HEK293 (cell line): ENCODE measurements around the gene FRMD4A.

Experiments used
- CTCF ChIA-PET: fragments of 350-600 bp; formaldehyde crosslinking; extraction: SDS; loops from one replicate; lab custom pipeline; 2021; ENCODE audit warnings: antibody characterized with exemption; lab: Yijun Ruan, JAX
- POLR2A ChIA-PET: fragments of 300-600 bp; formaldehyde crosslinking; extraction: SDS; loops from one replicate; lab custom pipeline; 2020; ENCODE audit warnings: antibody characterized with exemption, inconsistent platforms; lab: Yijun Ruan, JAX
- H3K27ac ChIP-seq: fragments of 200-500 bp; sonication (Bioruptor generic); 2 replicates; pipeline ENCODE4 v1.5.1; 2014; ENCODE audit warnings: low read depth, low read length, control low read depth, inconsistent platforms; ENCODE audit errors: extremely low read depth
- H3K36me3 ChIP-seq, 2 experiments: fragments of 200-500 bp in 1 of 2; sonication (Bioruptor generic) in 1 of 2; 1 replicate in 1 of 2; 2 replicates in 1 of 2; pipeline ENCODE4 v1.5.1; 2014 to 2017; ENCODE audit warnings: inconsistent platforms in 2 of 2, low read length in 2 of 2; ENCODE audit not compliant: control insufficient read depth in 2 of 2, insufficient read depth in 1 of 2
- H3K4me1 ChIP-seq: fragments of 200-500 bp; sonication (Bioruptor generic); 2 replicates; pipeline ENCODE4 v1.5.1; 2014; ENCODE audit warnings: mild to moderate bottlenecking, low read length, inconsistent platforms; ENCODE audit not compliant: control insufficient read depth, insufficient read depth
- H3K4me3 ChIP-seq: 2 replicates; pipeline ENCODE4 v1.5.1; 2011; ENCODE audit warnings: low read depth, mild to moderate bottlenecking, control low read depth, low read length, moderate library complexity
- H3K9me3 ChIP-seq: fragments of 200-500 bp; sonication (Bioruptor generic); 2 replicates; pipeline ENCODE4 v1.5.1; 2014; ENCODE audit warnings: low read depth, low read length, inconsistent platforms; ENCODE audit not compliant: control insufficient read depth, insufficient read depth
- ATF2 ChIP-seq: fragments of 450-650 bp; formaldehyde crosslinking; IDR thresholded peaks from 2 replicates; pipeline ENCODE4 v1.5.1; 2016; ENCODE audit warnings: missing biosample characterization, missing genetic modification characterization, low read depth
- FEZF1 ChIP-seq: fragments of 450-650 bp; formaldehyde crosslinking; IDR thresholded peaks from 2 replicates; pipeline ENCODE4 v1.5.1; 2016; ENCODE audit warnings: missing biosample characterization, missing genetic modification characterization
- GLI2 ChIP-seq: fragments of 450-650 bp; formaldehyde crosslinking; IDR thresholded peaks from 2 replicates; pipeline ENCODE4; 2017; ENCODE audit warnings: missing biosample characterization, missing genetic modification characterization, low read depth, borderline replicate concordance
- KLF16 ChIP-seq: fragments of 450-650 bp; formaldehyde crosslinking; IDR thresholded peaks from 2 replicates; pipeline ENCODE4 v1.5.1; 2017; ENCODE audit warnings: missing biosample characterization, missing genetic modification characterization
- KLF17 ChIP-seq: fragments of 450-650 bp; formaldehyde crosslinking; IDR thresholded peaks from 2 replicates; pipeline ENCODE4 v1.5.1; 2016; ENCODE audit warnings: missing biosample characterization, missing genetic modification characterization
- KLF9 ChIP-seq: fragments of 450-650 bp; formaldehyde crosslinking; IDR thresholded peaks from 2 replicates; pipeline ENCODE4 v1.5.1; 2016; ENCODE audit warnings: missing biosample characterization, missing genetic modification characterization, low read depth
- PATZ1 ChIP-seq: fragments of 450-650 bp; formaldehyde crosslinking; IDR thresholded peaks from 2 replicates; pipeline ENCODE4 v1.5.1; 2016; ENCODE audit warnings: missing biosample characterization, missing genetic modification characterization
- SCRT1 ChIP-seq: fragments of 450-650 bp; formaldehyde crosslinking; IDR thresholded peaks from 2 replicates; pipeline ENCODE4 v1.5.1; 2016; ENCODE audit warnings: missing biosample characterization, missing genetic modification characterization, borderline replicate concordance
- TCF7L2 ChIP-seq: IDR thresholded peaks from 2 replicates; pipeline ENCODE4 v1.6.1; 2011; ENCODE audit warnings: low read depth, mild to moderate bottlenecking, inconsistent platforms, low read length, moderate library complexity, borderline replicate concordance
- ZBTB1 ChIP-seq: fragments of 450-650 bp; formaldehyde crosslinking; IDR thresholded peaks from 2 replicates; pipeline ENCODE4 v1.5.1; 2016; ENCODE audit warnings: missing biosample characterization, missing genetic modification characterization
- ZBTB21 ChIP-seq: fragments of 450-650 bp; formaldehyde crosslinking; IDR thresholded peaks from 2 replicates; pipeline ENCODE4 v1.5.1; 2017; ENCODE audit warnings: missing biosample characterization, missing genetic modification characterization
- ZEB2 ChIP-seq: fragments of 450-650 bp; formaldehyde crosslinking; IDR thresholded peaks from 2 replicates; pipeline ENCODE4 v1.5.1; 2016; ENCODE audit warnings: missing biosample characterization, missing genetic modification characterization
- ZNF10 ChIP-seq: fragments of 450-650 bp; formaldehyde crosslinking; IDR thresholded peaks from 2 replicates; pipeline ENCODE4 v1.5.1; 2017; ENCODE audit warnings: missing biosample characterization, missing genetic modification characterization
- ZNF132 ChIP-seq: fragments of 450-650 bp; formaldehyde crosslinking; IDR thresholded peaks from 2 replicates; pipeline ENCODE4 v1.5.1; 2017; ENCODE audit warnings: missing biosample characterization, missing genetic modification characterization, borderline replicate concordance
- ZNF169 ChIP-seq: fragments of 450-650 bp; formaldehyde crosslinking; IDR thresholded peaks from 2 replicates; pipeline ENCODE4 v1.5.1; 2016; ENCODE audit warnings: missing biosample characterization, missing genetic modification characterization
- ZNF175 ChIP-seq: fragments of 450-650 bp; formaldehyde crosslinking; IDR thresholded peaks from 2 replicates; pipeline ENCODE4 v1.5.1; 2016; ENCODE audit warnings: missing biosample characterization, missing genetic modification characterization
- ZNF2 ChIP-seq: fragments of 450-650 bp; formaldehyde crosslinking; IDR thresholded peaks from 2 replicates; pipeline ENCODE4 v1.5.1; 2016; ENCODE audit warnings: missing biosample characterization, missing genetic modification characterization
- ZNF24 ChIP-seq: fragments of 450-650 bp; formaldehyde crosslinking; IDR thresholded peaks from 2 replicates; pipeline ENCODE4 v1.5.1; 2016; ENCODE audit warnings: missing biosample characterization, missing genetic modification characterization
- ZNF26 ChIP-seq: fragments of 450-650 bp; formaldehyde crosslinking; IDR thresholded peaks from 2 replicates; pipeline ENCODE4 v1.5.1; 2016; ENCODE audit warnings: missing biosample characterization, missing genetic modification characterization
- ZNF37A ChIP-seq: fragments of 450-650 bp; IDR thresholded peaks from 2 replicates; pipeline ENCODE4 v1.5.1; 2018; ENCODE audit warnings: missing biosample characterization, missing genetic modification characterization
- ZNF404 ChIP-seq: fragments of 450-650 bp; formaldehyde crosslinking; IDR thresholded peaks from 2 replicates; pipeline ENCODE4 v1.5.1; 2017; ENCODE audit warnings: missing biosample characterization, missing genetic modification characterization
- ZNF529 ChIP-seq: fragments of 450-650 bp; formaldehyde crosslinking; IDR thresholded peaks from 2 replicates; pipeline ENCODE4 v1.5.1; 2017; ENCODE audit warnings: missing genetic modification characterization, missing biosample characterization; ENCODE audit not compliant: insufficient replicate concordance
- ZNF544 ChIP-seq: fragments of 450-650 bp; formaldehyde crosslinking; IDR thresholded peaks from 2 replicates; pipeline ENCODE4 v1.5.0; 2017; ENCODE audit warnings: missing biosample characterization, missing genetic modification characterization
- ZNF600 ChIP-seq: fragments of 450-650 bp; formaldehyde crosslinking; IDR thresholded peaks from 2 replicates; pipeline ENCODE4 v1.5.1; 2016; ENCODE audit warnings: missing biosample characterization, missing genetic modification characterization
- ZNF626 ChIP-seq: fragments of 450-650 bp; sonication (Bioruptor Pico); formaldehyde crosslinking; IDR thresholded peaks from 2 replicates; pipeline ENCODE4 v1.5.1; 2018; ENCODE audit warnings: missing biosample characterization, missing genetic modification characterization, inconsistent platforms
- ZNF791 ChIP-seq: fragments of 450-650 bp; formaldehyde crosslinking; IDR thresholded peaks from 2 replicates; pipeline ENCODE4 v1.5.1; 2016; ENCODE audit warnings: missing biosample characterization, missing genetic modification characterization
- ZSCAN4 ChIP-seq: fragments of 450-650 bp; formaldehyde crosslinking; IDR thresholded peaks from 2 replicates; pipeline ENCODE4 v1.5.1; 2017; ENCODE audit warnings: missing biosample characterization, missing genetic modification characterization
- ZSCAN5A ChIP-seq: fragments of 450-650 bp; formaldehyde crosslinking; IDR thresholded peaks from 2 replicates; pipeline ENCODE4 v1.5.1; 2016; ENCODE audit warnings: missing biosample characterization, missing genetic modification characterization

The FRMD4A gene

GRCh38 chr10:14035506-14035905 lies 295.2 kb downstream of the FRMD4A start (continued):
- TF ChIP-seq ATF2 (tag by site-specific recombination) (no peak), GLI2 (no peak), SCRT1 (tag by site-specific recombination) (no peak), ZNF132 (no peak), ZNF529 (no peak), ZNF626 (tag by site-specific recombination) (no peak), ZNF24 (tag by site-specific recombination) (no peak)

- no peak overlapping the region for H3K27ac ChIP-seq
- H3K4me3 ChIP-seq = no peak overlapping the region
- POLR2A ChIA-PET = no interaction called here
- CTCF ChIA-PET = interaction anchor here (0.6 to 1.5 kb wide), 6 partner anchors 9 to 233 kb away, joined by 3 to 11 read pairs (median 4); no protein-coding TSS in a partner anchor
- H3K4me1 ChIP-seq = no peaks in the 10 kb centered on the region
- H3K36me3 ChIP-seq = no peaks in the 10 kb centered on the region
- H3K9me3 ChIP-seq = no peaks in the 10 kb centered on the region
- TF ChIP-seq ZNF544 (tag by site-specific recombination) (no peak), ZBTB1 (no peak), KLF9 (0 out of 2 replicates have a peak, but pooled peaks have one; percentile 15), ZSCAN5A (tag by site-specific recombination) (no peak), ATF2 (tag by site-specific recombination) (no peak), ZNF791 (no peak), ZEB2 (tag by site-specific recombination) (no peak), ZNF10 (tag by site-specific recombination) (no peak), ZNF26 (tag by site-specific recombination) (no peak), PATZ1 (tag by site-specific recombination) (peak; percentile 49), ZNF175 (tag by site-specific recombination) (no peak), ZNF2 (tag by site-specific recombination) (0 out of 2 replicates have a peak, but pooled peaks have one; percentile 32), ZBTB21 (tag by site-specific recombination) (no peak), TCF7L2 (no peak), ZSCAN4 (tag by site-specific recombination) (no peak), ZNF132 (no peak), ZNF37A (no peak), FEZF1 (tag by site-specific recombination) (no peak), ZNF169 (tag by site-specific recombination) (no peak), KLF16 (tag by site-specific recombination) (no peak), KLF17 (no peak), ZNF600 (tag by site-specific recombination) (no peak), ZNF404 (tag by site-specific recombination) (no peak)
Measured at GRCh38 chr10:14032406-14032998, 298.2 kb downstream of the FRMD4A start.
